ENCODE results near the gene NEXN. TPM values are rescaled to one million over a fixed set of nuclear protein-coding genes. Genes with fewer than 3 reads are reported as not detected.

NEXN gene
- total RNA-seq, 4 donors from 2014 or later = 5.6 to 38.0 (median 10.5) TPM

GRCh38 chr1:77991638-77992037, 103.2 kb downstream of the NEXN start:
- TF ChIP-seq POLR2A (IDR thresholded peaks at IDR 0.05) (no peak), CTCF (IDR thresholded peaks at IDR 0.05) (no peak)
- H3K36me3 ChIP-seq = no peaks in the 10 kb centered on the region
- no peak overlapping the region for H3K27ac ChIP-seq
- H3K9me3 ChIP-seq = no peaks in the 10 kb centered on the region
- no peak for DNase-seq
- H3K27me3 ChIP-seq = no peaks in the 10 kb centered on the region
- no peak overlapping the region for H3K4me3 ChIP-seq
- H3K4me1 ChIP-seq = no peaks in the 10 kb centered on the region

Other genes starting within 250 kb of the NEXN start
- gene ZZZ3, start 206.0 kb upstream of the NEXN start, total RNA-seq = 10 to 100 TPM; 44.6 to 67.8 (median 55.6) TPM
- 100 to 1,000 TPM in 1 of 4 donors, 10 to 100 TPM in 3; 78.9 to 109 (median 84.4) TPM for gene USP33, start 128.8 kb upstream of the NEXN start, total RNA-seq
- 10 to 100 TPM in 3 of 4 donors, 1 to 10 TPM in 1; 7.4 to 21.9 (median 17.4) TPM for gene MIGA1, start 109.0 kb upstream of the NEXN start, total RNA-seq
- 100 to 1,000 TPM in 3 of 4 donors, 10 to 100 TPM in 1; 76.4 to 196 (median 129) TPM for gene FUBP1, start 90.4 kb downstream of the NEXN start, total RNA-seq
- 10 to 100 TPM in 3 of 4 donors, 1 to 10 TPM in 1; 8.8 to 38.0 (median 13.4) TPM for gene DNAJB4, start 116.3 kb downstream of the NEXN start, total RNA-seq
- gene GIPC2, start 157.3 kb downstream of the NEXN start, total RNA-seq = 100 to 1,000 TPM in 1 of 4 donors, 10 to 100 TPM in 3; 21.5 to 103 (median 52.2) TPM

Data from Peyer's patch (tissue), 4 donors.